Breast epithelium (tissue), 4 donors: ENCODE results near the gene AOPEP. TPM values are rescaled to one million over a fixed set of nuclear protein-coding genes. Genes with fewer than 3 reads are reported as not detected.

Experiments
- DNase-seq, 2 donors: peaks; one replicate each; pipeline ENCODE4 v3.0.0-alpha.2; 2019; ENCODE audit warnings: low spot score in 2 of 2
- H3K27ac ChIP-seq, 2 donors: fragments of 200-600 bp; sonication (generic) in 1 of 2; one replicate each; pipeline ENCODE4 v1.5.1; 2016 to 2019; ENCODE audit warnings: mild to moderate bottlenecking in 1 of 2
- H3K27me3 ChIP-seq, 2 donors: fragments of 200-600 bp; sonication (generic) in 1 of 2; one replicate each; pipeline versions ENCODE4 v1.5.1 to v1.6.0; 2017 to 2019; ENCODE audit warnings: control low read depth in 1 of 2, mild to moderate bottlenecking in 1 of 2
- H3K36me3 ChIP-seq: fragments of 200-600 bp; one replicate; pipeline ENCODE4 v1.5.1; 2019
- H3K4me1 ChIP-seq, 2 donors: fragments of 200-600 bp; sonication (generic); one replicate each; pipeline ENCODE4 v1.5.1; 2016 to 2019; ENCODE audit warnings: control low read depth in 1 of 2
- H3K4me3 ChIP-seq, 3 donors: fragments of 200-600 bp; sonication (generic); 1 replicate in 2 of 3; 2 replicates in 1 of 3; pipeline ENCODE4 v1.5.1; 2016 to 2019; ENCODE audit warnings: mild to moderate bottlenecking in 3 of 3, moderate library complexity in 2 of 3
- H3K9me3 ChIP-seq, 2 donors: fragments of 200-600 bp; sonication (generic) in 1 of 2; one replicate each; pipeline ENCODE4 v1.5.1; 2016 to 2019; ENCODE audit warnings: control low read depth in 1 of 2
- POLR2A ChIP-seq: fragments of 450-650 bp; IDR thresholded peaks from one replicate; pipeline ENCODE4 v1.6.1; 2016; ENCODE audit warnings: antibody characterized with exemption, mild to moderate bottlenecking, moderate library complexity
- POLR2AphosphoS5 ChIP-seq, 3 donors: sonication (generic); formaldehyde crosslinking; IDR thresholded peaks; one replicate each; pipeline ENCODE4 v1.6.1; 2017; ENCODE audit warnings: antibody characterized with exemption in 3 of 3
- intact Hi-C: fragments of 100-400 bp; cut with DNase I; formaldehyde crosslinking; loops from one replicate; pipeline ENCODE4 v1.15.1; 2023; ENCODE audit warnings: low total_unique reads
- total RNA-seq, 3 donors: library from RNA; depleted of rRNA; stranded (reverse); fragments of >200 nt; gene quantifications; one replicate each; pipeline ENCODE4 v1.1.0, GENCODE V29; 2016
- TF ChIP-seq, protein P1 (sequence below), 3 donors: fragments of 450-650 bp; IDR thresholded peaks; one replicate each; pipeline ENCODE4 v1.5.1; 2016 to 2017; ENCODE audit warnings: antibody characterized with exemption in 3 of 3, mild to moderate bottlenecking in 3 of 3, moderate library complexity in 3 of 3

AOPEP gene
- total RNA-seq, 3 donors from 2014 or later, result 15.5 to 94.1 (median 87.5) TPM

DNA sequence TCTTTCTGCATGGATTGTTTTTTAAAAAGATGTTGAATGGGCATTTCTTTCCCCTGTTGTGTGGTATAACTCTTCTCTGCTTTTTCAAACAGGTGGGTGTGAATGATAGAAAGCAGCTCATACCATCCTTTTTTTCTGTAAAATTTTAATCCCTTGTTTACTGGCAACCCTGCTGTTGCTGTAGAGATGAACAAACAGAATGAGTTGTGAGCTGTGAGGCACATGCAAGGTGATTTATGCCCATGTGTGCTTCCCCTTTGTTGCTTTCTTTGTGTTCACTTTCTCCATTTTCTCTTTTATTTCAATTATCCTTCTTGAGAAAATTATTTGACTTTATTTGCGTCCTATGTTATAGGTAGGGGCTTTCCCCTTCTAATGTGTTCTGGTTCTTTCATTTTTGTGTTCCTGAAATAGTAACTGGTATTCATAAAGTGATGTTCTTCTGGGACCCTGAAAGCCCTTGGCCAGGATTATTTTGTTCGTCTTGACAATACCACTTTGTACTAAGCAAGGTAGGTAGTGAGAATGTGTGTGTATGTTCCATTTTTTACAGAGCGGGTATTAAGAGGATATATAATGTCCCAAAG, 79.9 kb downstream of the AOPEP start:
- Histone ChIP-seq H3K9me3 (no peaks in the 10 kb centered on the region), H3K27ac (no peak overlapping the region), H3K4me3 (no peak overlapping the region), H3K4me1 (no peaks in the 10 kb centered on the region), H3K36me3 (no peaks in the 10 kb centered on the region), H3K27me3 (no peaks in the 10 kb centered on the region)
- TF ChIP-seq POLR2AphosphoS5 (IDR thresholded peaks at IDR 0.05) (no peak), POLR2A (no peak)
- TF ChIP-seq, protein P1, sequence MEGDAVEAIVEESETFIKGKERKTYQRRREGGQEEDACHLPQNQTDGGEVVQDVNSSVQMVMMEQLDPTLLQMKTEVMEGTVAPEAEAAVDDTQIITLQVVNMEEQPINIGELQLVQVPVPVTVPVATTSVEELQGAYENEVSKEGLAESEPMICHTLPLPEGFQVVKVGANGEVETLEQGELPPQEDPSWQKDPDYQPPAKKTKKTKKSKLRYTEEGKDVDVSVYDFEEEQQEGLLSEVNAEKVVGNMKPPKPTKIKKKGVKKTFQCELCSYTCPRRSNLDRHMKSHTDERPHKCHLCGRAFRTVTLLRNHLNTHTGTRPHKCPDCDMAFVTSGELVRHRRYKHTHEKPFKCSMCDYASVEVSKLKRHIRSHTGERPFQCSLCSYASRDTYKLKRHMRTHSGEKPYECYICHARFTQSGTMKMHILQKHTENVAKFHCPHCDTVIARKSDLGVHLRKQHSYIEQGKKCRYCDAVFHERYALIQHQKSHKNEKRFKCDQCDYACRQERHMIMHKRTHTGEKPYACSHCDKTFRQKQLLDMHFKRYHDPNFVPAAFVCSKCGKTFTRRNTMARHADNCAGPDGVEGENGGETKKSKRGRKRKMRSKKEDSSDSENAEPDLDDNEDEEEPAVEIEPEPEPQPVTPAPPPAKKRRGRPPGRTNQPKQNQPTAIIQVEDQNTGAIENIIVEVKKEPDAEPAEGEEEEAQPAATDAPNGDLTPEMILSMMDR (IDR thresholded peaks at IDR 0.05), result no peak
- no peak for DNase-seq
- intact Hi-C loops, result no loop called here

DNA sequence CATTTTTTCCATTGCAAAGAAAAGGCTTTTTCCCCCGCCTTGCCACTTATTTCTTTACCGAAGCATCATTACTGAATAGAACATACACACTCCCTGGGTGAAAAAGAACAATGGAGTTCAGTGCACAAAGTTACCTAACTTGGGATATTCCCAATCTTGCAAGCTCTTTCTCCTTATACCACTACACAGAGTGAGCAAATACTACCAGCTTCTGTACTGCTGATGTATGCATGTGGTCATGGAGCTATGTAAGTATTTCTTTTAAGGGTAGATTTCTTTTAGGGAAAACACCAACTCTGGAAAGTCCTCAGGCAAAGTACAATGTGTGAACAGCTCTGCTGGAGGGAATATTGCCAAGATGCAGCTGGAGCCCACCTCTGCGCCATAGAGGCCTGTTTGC, 81.1 kb downstream of the AOPEP start:
- H3K4me3 ChIP-seq, result no peak overlapping the region
- intact Hi-C loops, result no loop called here
- no peak overlapping the region for H3K27ac ChIP-seq
- H3K27me3 ChIP-seq, result no peaks in the 10 kb centered on the region
- DNase-seq, result no peak
- no peaks in the 10 kb centered on the region for H3K9me3 ChIP-seq
- H3K4me1 ChIP-seq, result no peaks in the 10 kb centered on the region
- TF ChIP-seq, protein P1 (IDR thresholded peaks at IDR 0.05), result no peak
- TF ChIP-seq POLR2AphosphoS5 (IDR thresholded peaks at IDR 0.05) (no peak), POLR2A (no peak)
- H3K36me3 ChIP-seq, result no peaks in the 10 kb centered on the region

DNA sequence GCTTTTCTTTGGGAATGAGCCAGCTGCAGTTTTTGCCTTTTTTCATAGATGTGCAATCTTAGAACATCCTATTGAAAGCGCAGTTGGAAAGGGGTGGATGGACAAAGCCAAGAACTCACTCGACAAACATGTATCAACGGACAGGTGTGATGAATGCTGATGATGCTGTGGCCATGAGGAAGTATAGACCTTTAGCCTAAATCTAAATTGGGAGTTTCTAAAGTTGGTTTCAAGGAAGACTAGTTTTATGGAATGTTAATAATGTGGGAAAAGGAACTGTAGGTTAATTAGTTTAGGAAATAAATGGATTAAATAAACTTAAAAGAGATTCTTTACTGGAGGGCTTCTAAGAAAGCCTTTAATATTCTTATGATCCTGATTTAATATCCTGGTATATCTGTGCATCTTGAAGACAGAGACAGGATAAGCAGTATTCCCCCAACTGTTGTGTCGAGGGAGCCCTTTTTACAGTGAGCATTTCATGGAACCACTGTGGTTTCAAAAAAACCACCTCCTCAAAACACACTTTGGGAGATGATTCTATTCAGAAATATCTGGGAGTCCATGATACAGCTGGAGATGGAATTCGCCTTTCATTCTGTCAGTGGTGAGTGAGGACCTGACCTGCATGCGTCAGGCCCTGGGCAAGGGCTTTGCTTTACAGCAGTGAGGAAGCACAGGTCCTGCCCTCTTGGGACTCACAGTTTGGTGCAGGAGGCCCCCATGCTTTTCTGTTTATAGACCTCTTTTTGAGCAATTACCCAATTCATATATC, 82.6 kb downstream of the AOPEP start:
- Histone ChIP-seq H3K27ac (no peak overlapping the region), H3K36me3 (no peaks in the 10 kb centered on the region), H3K9me3 (no peaks in the 10 kb centered on the region), H3K27me3 (no peaks in the 10 kb centered on the region), H3K4me3 (no peak overlapping the region), H3K4me1 (no peaks in the 10 kb centered on the region)
- intact Hi-C loops, result no loop called here
- TF ChIP-seq POLR2A (no peak), POLR2AphosphoS5 (IDR thresholded peaks at IDR 0.05) (no peak)
- TF ChIP-seq, protein P1 (IDR thresholded peaks at IDR 0.05), result no peak
- DNase-seq, result no peak

DNA sequence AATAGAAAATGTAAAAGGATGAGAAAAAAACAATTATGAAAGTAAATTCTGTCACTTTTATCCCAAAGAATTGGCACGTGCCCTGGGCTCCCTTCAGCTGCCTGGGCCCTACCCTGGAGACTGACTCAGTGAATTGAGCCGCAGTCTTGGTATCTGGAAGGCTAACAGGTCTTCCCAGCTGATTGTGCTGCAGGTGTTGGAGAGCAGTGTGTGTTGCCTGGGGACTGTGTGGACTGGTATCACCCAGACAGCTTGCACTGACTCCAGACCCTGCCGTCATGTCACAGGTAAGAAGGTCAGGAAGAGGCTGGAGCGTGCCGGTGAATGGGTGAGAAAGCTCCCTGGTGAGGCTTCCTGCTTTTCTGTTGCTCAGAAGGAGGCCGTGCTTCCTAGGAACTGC, 83.3 kb downstream of the AOPEP start:
- Histone ChIP-seq H3K9me3 (no peaks in the 10 kb centered on the region), H3K4me3 (no peak overlapping the region), H3K36me3 (no peaks in the 10 kb centered on the region), H3K4me1 (no peaks in the 10 kb centered on the region), H3K27ac (no peak overlapping the region), H3K27me3 (no peaks in the 10 kb centered on the region)
- intact Hi-C loops, result no loop called here
- no peak for DNase-seq
- no peak for TF ChIP-seq POLR2A
- TF ChIP-seq, protein P1 (IDR thresholded peaks at IDR 0.05), result no peak
- TF ChIP-seq POLR2AphosphoS5 (IDR thresholded peaks at IDR 0.05), result no peak

DNA sequence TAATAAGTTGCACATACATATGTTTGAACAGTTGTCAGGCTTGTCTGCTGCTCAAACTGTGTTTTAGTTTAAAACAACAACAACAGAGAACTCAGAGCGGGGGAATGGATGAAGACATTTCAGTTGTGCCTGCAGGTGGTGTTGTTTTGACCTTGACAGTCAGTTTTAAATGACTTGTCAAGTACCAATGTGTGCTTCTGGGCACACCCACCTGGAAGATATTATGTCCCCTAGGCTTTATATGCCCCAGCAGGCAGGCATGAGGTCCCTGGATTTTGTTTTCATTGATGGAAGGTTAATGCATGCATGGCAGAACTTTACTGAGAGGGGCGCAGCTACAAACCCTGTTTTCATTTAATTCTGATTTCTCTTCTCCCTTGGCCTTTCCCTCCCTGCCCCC, 84.6 kb downstream of the AOPEP start:
- no peak overlapping the region for H3K4me3 ChIP-seq
- TF ChIP-seq POLR2AphosphoS5 (IDR thresholded peaks at IDR 0.05) (no peak), POLR2A (no peak)
- TF ChIP-seq, protein P1 (IDR thresholded peaks at IDR 0.05), result no peak
- H3K9me3 ChIP-seq, result no peaks in the 10 kb centered on the region
- no peaks in the 10 kb centered on the region for H3K4me1 ChIP-seq
- H3K27me3 ChIP-seq, result no peaks in the 10 kb centered on the region
- intact Hi-C loops, result no loop called here
- no peaks in the 10 kb centered on the region for H3K36me3 ChIP-seq
- H3K27ac ChIP-seq, result no peak overlapping the region
- DNase-seq, result no peak
